HG03025 (cell line): ENCODE results near the gene MDK.

Experiments
- ATAC-seq: cut with Tn5 transposase; IDR thresholded peaks from one replicate; pipeline ENCODE4 v1.9.1; 2021; ENCODE audit warnings: mild to moderate bottlenecking, moderate library complexity; ENCODE audit not compliant: unreplicated experiment, low FRiP score

MDK gene

GRCh38 chr11:46347637-46348311 lies 33.7 kb upstream of the MDK start:
- peak; percentile 1 for ATAC-seq

DNA sequence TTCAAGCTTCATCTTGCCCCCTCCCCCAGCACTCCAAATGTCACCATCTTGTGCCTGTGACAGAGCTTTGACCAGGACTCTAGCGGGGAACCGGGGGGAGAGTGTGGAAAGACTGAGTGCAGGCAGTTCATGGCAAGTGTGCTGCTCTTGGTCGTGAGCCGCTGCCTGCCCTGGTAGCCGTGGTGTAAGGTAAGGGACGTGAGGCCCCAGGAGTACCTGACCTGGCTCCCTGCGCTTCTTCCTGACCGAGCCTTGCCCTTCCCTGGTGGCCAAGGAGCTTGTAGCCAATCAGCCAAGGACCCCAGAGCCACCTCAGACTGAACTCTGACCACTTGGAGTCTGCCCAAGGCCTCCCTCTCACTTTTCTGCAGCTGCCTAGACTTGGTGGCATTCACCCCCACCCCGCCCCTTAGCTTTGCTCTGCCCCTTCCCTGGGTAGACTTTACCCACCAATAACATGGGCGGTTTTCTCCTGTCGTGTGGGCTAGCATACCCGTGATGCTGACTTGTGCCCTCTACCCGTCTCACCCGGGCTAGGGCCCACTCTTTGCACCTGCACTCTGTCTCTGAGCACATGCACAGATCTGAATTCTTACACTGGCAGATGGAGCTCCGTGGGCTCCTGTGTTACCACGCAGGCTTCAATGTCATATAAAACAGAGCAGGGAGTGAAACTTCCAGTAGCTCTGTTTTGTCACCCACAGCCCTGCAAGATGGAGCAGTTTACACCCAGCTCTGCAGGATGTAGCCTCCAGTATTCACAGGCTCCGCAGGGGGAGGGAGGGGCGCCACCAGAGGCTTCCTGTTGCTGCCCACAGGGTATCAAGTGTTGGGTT lies 32.7 kb upstream of the MDK start:
- no peak for ATAC-seq

DNA sequence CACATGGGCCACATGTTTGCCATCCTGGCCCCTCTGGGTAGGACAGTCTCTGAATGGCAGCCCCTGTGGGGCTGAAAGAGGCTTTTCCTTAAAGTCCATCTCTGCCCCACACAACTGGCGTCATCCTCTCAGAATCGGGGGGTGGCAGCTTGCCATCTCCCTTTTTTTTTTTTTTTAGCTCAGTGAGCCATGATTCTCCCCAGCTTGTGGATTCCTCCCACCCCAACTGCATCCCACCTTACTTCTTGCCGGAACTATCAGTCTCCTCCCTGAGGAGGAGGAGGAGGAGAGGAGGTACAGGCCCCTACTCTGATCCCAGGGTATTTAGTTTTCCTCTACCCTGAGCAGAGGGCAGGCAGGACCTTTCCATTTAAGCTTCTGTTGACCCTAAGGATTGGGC lies 30.8 kb upstream of the MDK start:
- ATAC-seq: no peak

- no peak for ATAC-seq
Observed at GRCh38 chr11:46351148-46351547, 30.3 kb upstream of the MDK start.

DNA sequence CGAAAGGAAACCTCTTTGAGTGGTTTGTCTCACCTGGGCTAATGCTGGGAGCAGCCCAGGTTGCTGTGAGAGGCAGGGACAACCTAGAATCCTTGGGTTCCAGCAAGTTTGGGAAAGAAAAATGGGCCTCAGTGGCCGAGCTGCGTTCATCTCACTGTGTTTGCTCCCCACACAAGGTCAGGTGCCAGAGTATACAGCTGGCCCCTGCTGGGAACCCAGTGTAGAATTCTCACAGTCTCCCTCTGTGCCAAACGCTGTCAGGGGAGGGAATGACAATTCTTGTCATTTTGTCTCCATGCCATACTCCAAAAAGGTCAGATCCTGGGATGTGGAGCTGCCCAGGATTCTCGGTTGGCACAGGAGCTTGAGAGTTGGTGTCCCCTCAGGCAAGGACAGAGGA lies 29.9 kb upstream of the MDK start:
- no peak for ATAC-seq

DNA sequence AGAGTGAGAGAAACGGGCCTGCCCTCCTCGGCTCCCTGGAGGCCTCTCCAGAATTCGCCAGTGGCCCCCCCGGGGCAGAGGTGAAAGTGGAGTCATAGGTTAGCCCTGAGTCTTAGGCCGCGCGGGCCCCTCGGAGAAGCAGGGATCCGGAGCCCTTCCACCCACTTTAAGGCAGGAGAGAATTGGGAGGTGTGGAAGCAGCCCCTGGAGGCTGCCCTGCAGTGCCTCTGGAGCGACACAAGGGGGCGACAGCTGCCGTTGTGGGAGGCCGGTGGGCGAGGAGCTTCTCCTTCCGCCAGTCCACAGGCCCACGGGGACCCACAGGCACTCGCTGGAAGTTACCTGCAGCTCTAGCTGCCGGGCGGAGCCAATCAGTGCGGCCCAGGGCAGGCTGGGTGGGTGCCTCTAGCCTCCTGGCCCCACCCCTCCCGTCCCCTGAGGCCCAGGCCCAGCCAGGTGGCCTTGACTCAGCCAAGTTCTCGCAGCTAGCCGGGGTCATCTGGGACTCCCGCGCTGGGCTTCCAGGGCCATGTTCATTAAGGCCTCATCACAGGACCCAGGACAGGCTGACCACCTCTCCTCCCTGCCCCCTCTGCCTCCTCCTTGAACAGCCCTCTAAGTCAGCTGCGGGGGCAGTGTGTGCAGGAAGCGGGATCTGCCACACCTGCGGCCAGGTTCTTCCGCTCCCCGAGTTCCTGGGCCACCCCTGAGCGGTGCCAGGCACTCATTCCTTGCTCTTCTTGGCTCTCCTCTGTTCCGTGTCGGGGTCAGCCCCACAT lies 29.2 kb upstream of the MDK start:
- ATAC-seq: no peak

DNA sequence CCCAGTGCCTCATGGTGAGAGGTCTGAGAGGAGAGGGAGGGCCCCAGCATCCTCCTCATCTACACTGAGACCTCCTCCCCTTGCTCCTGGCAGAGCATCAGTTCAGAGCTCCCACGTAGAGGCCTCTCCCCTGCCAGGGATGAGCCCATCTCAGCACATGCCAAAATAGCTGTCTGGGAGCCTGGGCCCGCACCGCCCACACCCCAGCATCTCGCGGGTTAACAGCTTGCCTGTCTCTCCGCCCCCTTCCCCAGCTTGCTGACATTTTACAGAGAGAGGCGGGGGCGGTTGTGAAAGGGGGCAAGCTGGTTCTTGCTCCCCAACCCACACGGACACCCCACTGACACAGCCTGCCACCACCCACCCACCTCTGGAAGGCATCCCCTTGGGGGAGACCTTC lies 27.8 kb upstream of the MDK start:
- no peak for ATAC-seq

- ATAC-seq: no peak
Observed at GRCh38 chr11:46356924-46357482, 24.5 kb upstream of the MDK start.

- no peak for ATAC-seq
Observed at GRCh38 chr11:46357483-46357936, 24.0 kb upstream of the MDK start.

GRCh38 chr11:46359953-46360352 lies 21.5 kb upstream of the MDK start:
- ATAC-seq: no peak

- ATAC-seq: no peak
Observed at GRCh38 chr11:46360878-46361277, 20.6 kb upstream of the MDK start.

DNA sequence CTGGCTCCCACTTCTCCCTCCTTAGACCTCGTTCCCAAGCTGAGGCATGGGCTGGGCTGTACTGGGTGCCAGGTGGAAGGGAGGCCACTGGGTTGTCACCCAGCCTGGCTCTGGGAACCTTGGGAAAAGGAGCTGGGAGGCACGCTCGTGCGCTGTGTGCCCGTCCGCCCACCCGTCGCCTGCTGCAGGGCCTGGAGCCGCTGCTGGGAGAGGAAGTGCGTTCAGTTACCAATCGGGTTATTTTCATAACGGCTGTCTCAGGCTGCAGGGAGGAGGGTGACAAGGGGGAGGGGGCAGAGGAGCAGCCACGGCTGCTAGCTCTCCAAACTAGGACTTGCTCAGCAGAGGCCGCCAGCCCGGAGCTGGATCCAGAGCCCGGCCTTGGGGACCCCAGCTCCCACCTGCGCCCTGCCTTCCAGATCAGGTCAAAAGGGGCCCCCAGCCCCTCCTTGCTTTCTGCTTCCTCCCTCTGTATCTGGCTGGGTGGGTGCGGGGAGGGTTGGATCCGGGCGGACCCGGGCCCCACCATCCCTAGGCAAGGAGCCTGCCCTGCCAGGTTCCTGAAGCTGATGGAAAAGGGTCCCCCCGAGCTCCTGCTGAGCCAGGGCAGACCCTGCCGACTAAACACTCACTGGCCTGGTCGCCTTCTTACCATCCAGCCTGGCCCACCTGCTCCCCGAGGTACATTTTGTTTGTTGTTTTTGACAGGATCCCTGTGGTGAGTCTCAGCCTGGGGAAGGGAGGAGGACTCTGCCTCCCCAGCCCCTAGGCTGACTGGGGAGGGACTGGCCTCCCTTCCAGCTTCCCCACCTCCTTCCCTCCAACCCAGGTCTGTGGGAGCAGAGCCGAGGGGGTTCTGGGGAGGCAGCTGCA lies 19.9 kb upstream of the MDK start:
- peak; percentile 64 for ATAC-seq

GRCh38 chr11:46362156-46363030 lies 19.1 kb upstream of the MDK start:
- no peak for ATAC-seq

DNA sequence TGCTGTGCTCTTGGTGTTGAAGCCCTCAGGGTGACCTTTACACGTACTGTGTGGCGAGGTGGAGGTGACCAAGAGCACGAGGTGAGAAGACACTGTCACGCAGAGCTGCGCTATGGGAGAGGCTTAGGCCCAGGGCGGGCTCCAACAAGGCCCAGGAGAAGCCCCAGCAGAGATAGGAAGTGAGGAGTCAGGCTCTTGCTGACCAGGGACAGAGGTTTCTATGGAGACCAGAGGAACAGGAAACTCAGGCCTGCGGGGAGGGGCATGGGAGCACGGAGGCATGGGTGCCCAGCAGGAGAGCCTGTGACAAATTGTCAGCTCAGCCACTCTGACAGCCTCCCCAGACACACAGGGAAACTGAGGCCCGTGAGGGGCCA lies 18.4 kb upstream of the MDK start:
- ATAC-seq: no peak

DNA sequence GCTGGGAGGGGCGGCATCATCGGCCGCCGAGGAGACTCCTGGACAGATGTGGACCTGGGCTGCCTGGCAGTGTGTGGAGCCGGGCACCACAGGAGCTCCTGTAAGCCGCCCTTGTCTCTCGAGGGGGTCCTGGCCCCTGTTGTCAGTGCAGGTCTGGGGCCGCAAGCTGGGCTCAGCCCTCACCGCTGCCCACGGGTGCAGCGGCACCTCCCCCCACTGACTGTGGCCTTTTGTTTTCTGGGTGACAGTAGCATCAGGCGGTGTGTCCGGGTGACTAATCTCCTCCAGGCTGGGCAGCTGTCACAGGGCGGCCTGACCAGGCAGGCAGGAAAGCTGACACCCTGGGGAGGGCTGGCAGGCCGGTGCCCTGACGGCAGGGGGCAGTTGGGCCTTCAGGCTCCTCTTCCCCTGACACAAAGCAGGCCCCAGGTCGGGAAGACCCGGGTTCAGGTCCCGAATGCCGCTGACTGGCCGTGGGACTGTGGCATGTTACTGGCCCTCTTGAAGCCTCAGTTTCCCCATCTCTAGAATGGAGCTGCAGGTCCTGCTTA lies 17.9 kb upstream of the MDK start:
- ATAC-seq: no peak

- ATAC-seq: no peak
Observed at GRCh38 chr11:46364056-46364455, 17.4 kb upstream of the MDK start.

- no peak for ATAC-seq
Observed at GRCh38 chr11:46364791-46365190, 16.7 kb upstream of the MDK start.

DNA sequence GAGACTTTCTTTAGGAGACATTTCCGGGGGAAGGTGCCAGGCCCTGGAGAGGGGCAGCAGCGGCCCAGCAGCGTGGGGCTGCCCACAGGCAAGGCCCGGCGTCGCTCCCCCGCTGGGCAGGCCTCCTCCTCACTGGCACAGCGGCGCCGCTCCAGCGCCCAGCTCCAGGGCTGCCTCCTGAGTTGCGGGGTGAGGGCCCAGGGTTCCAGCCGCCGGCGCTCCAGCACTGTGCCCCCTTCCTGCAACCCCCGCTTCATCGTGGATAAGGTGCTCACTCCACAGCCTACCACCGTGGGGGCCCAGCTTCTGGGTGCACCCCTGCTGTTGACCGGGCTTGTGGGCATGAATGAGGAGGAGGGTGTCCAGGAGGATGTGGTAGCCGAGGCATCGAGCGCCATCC lies 15.2 kb upstream of the MDK start:
- no peak for ATAC-seq

DNA sequence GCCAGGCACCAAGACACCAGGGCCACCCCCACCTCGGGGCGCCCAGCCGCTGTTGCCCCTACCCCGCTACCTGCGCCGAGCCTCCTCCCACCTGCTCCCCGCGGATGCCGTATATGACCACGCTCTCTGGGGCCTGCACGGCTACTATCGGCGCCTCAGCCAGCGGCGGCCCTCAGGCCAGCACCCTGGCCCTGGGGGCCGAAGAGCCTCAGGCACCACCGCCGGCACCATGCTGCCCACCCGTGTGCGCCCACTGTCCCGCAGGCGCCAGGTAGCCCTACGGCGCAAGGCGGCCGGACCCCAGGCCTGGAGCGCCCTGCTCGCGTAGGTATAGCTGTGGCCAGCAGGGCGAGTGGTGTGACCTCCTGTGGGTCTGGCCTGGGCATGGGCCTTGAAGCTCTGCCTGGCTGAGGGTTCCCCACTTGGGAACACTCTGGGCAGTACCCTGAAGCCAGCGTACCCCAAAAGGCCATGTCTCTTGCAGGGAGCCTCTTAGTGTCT lies 14.8 kb upstream of the MDK start:
- ATAC-seq: no peak
